SU-DHL-6 (cell line): ENCODE measurements around the gene GALNT12.

Experiments
- H2AFZ ChIP-seq: fragments of 200-600 bp; sonication (generic); 2 replicates; pipeline ENCODE4 v1.6.1; 2014; ENCODE audit warnings: low read depth, mild to moderate bottlenecking, moderate library complexity, mixed read lengths, antibody characterized with exemption, low read length; ENCODE audit not compliant: severe bottlenecking
- H3F3A ChIP-seq: fragments of 200-600 bp; shearing (Covaris generic); 2 replicates; pipeline ENCODE4 v1.6.0; 2016; ENCODE audit warnings: antibody characterized with exemption, mild to moderate bottlenecking; ENCODE audit not compliant: insufficient read depth
- H3K27ac ChIP-seq: fragments of 200-600 bp; sonication (generic); 2 replicates; pipeline ENCODE4 v1.5.1; 2016; ENCODE audit warnings: low read depth, mild to moderate bottlenecking, low read length, moderate library complexity, mixed read lengths
- H3K27me3 ChIP-seq: fragments of 200-600 bp; sonication (generic), shearing (Covaris generic); 2 replicates; pipeline ENCODE4 v1.6.0; 2014; ENCODE audit warnings: mild to moderate bottlenecking, low read length
- H3K36me3 ChIP-seq: fragments of 200-600 bp; sonication (generic); 2 replicates; pipeline ENCODE4 v1.6.1; 2014; ENCODE audit warnings: mild to moderate bottlenecking, low read length, mixed read lengths
- H3K4me2 ChIP-seq: fragments of 300-600, 200-600 bp; shearing (Covaris generic), sonication (generic); 2 replicates; pipeline ENCODE4 v1.6.0; 2014; ENCODE audit warnings: low read length, low read depth, mild to moderate bottlenecking; ENCODE audit not compliant: poor library complexity, severe bottlenecking
- H3K4me3 ChIP-seq: fragments of 200-600 bp; sonication (generic); 2 replicates; pipeline ENCODE4 v1.5.1; 2014; ENCODE audit warnings: antibody characterized with exemption, low read length, mild to moderate bottlenecking, mixed read lengths; ENCODE audit not compliant: insufficient read depth, poor library complexity, severe bottlenecking
- H3K79me2 ChIP-seq: fragments of 200-600 bp; sonication (generic); 2 replicates; pipeline ENCODE4 v1.6.1; 2014; ENCODE audit warnings: mild to moderate bottlenecking, low read length, moderate library complexity; ENCODE audit not compliant: insufficient read depth
- H3K9ac ChIP-seq: fragments of 200-600 bp; sonication (generic); 2 replicates; pipeline ENCODE4 v1.7.0; 2014; ENCODE audit warnings: mild to moderate bottlenecking, low read length
- H3K9me2 ChIP-seq: fragments of 200-600 bp; sonication (generic); replicated peaks from 2 replicates; pipeline ENCODE4 v1.6.1; 2014; ENCODE audit warnings: low read length; ENCODE audit not compliant: insufficient read depth
- H3K9me3 ChIP-seq: fragments of 200-600 bp; sonication (generic); 2 replicates; pipeline ENCODE4 v1.6.1; 2014; ENCODE audit warnings: low read length, mixed read lengths; ENCODE audit not compliant: insufficient read depth
- H4K20me1 ChIP-seq: fragments of 200-600 bp; sonication (generic); 2 replicates; pipeline ENCODE4 v1.6.1; 2014; ENCODE audit warnings: low read depth, mild to moderate bottlenecking, antibody characterized with exemption, low read length, moderate library complexity, mixed read lengths
- EZH2phosphoT487 ChIP-seq: fragments of 200-600 bp; sonication (generic), shearing (Covaris generic); conservative IDR thresholded peaks from 2 replicates; pipeline ENCODE4 v1.6.1; 2018; ENCODE audit warnings: mild to moderate bottlenecking, antibody characterized with exemption, low read length, moderate library complexity, mixed read lengths
- TF ChIP-seq, protein P1 (sequence below): fragments of 200-600 bp; sonication (generic); IDR thresholded peaks from one replicate; pipeline ENCODE4 v1.5.1; 2017; ENCODE audit warnings: antibody characterized with exemption, mild to moderate bottlenecking, low read length, moderate library complexity; ENCODE audit not compliant: insufficient read depth, poor library complexity, severe bottlenecking

GALNT12 gene

DNA sequence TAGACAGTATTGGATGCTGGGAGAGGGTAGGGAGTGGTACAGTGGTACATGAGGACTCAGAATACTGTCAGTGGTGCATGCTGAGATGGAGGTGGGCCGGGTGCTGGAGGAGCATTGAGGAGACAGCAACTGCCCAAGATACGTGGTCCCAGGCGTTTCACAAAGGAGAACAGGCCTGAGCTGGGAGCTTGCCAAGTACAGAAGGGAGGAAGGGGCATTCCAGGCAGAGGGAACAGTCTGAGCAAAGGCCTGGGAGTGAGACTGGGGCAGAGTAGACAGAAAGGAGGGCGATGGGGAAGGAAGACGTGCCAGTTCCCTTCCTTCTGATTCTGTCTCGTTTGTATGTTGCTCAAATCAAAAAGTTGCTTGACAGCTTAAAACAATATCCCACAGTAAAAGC is 15.2 kb downstream of the GALNT12 start:
- no peaks in the 10 kb centered on the region for H4K20me1 ChIP-seq
- no peaks in the 10 kb centered on the region for H3K27me3 ChIP-seq
- no peak overlapping the region for H3K9ac ChIP-seq
- TF ChIP-seq EZH2phosphoT487, result no peak
- TF ChIP-seq, protein P1, sequence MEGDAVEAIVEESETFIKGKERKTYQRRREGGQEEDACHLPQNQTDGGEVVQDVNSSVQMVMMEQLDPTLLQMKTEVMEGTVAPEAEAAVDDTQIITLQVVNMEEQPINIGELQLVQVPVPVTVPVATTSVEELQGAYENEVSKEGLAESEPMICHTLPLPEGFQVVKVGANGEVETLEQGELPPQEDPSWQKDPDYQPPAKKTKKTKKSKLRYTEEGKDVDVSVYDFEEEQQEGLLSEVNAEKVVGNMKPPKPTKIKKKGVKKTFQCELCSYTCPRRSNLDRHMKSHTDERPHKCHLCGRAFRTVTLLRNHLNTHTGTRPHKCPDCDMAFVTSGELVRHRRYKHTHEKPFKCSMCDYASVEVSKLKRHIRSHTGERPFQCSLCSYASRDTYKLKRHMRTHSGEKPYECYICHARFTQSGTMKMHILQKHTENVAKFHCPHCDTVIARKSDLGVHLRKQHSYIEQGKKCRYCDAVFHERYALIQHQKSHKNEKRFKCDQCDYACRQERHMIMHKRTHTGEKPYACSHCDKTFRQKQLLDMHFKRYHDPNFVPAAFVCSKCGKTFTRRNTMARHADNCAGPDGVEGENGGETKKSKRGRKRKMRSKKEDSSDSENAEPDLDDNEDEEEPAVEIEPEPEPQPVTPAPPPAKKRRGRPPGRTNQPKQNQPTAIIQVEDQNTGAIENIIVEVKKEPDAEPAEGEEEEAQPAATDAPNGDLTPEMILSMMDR, result no peak
- no peak overlapping the region for H3K4me3 ChIP-seq
- H3K9me2 ChIP-seq, result no peaks in the 10 kb centered on the region
- H3K27ac ChIP-seq, result no peak overlapping the region
- H3F3A ChIP-seq, result no peaks in the 10 kb centered on the region
- H3K9me3 ChIP-seq, result no peaks in the 10 kb centered on the region
- no peaks in the 10 kb centered on the region for H3K79me2 ChIP-seq
- no peak overlapping the region for H2AFZ ChIP-seq
- H3K4me2 ChIP-seq, result no peak overlapping the region
- H3K36me3 ChIP-seq, result no peaks in the 10 kb centered on the region

DNA sequence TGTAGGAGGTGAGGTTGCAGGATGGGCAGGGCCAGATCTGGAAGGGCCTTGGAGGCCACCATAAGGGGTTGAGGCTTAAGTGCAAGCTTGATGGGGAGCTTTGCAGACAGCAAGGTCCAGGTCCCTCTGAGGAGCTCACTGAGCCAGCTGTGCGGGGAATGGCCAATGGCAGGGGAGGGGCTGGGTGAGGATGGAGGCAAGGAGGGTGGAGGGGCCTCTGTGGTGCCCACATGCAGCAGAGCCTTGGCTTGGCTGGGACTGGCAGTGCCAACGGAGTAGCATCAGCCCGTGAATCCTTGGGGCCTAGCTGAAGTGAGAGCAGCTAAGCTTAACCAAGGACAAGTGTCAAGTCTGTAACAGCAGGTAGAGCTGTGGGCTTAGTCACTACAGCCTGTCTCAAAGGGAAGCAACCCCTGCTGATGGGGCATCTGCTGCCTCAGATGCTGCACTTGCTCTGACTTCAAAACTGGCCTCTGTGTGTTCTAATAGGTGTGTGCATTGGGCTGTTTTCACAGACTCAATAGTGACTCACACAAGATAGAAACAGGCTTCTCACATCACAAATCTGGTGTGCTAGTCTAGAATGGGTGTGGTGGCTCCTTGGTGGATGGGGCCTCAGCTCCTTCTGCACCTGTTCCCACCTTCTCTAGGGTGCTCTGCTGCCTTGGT is 16.3 kb downstream of the GALNT12 start:
- no peaks in the 10 kb centered on the region for H4K20me1 ChIP-seq
- H3K9me2 ChIP-seq, result no peaks in the 10 kb centered on the region
- H3K27ac ChIP-seq, result no peak overlapping the region
- H2AFZ ChIP-seq, result no peak overlapping the region
- no peak overlapping the region for H3K9ac ChIP-seq
- no peaks in the 10 kb centered on the region for H3K9me3 ChIP-seq
- H3K36me3 ChIP-seq, result no peaks in the 10 kb centered on the region
- H3K79me2 ChIP-seq, result no peaks in the 10 kb centered on the region
- TF ChIP-seq, protein P1, result no peak
- TF ChIP-seq EZH2phosphoT487, result no peak
- no peaks in the 10 kb centered on the region for H3F3A ChIP-seq
- H3K4me3 ChIP-seq, result no peak overlapping the region
- no peaks in the 10 kb centered on the region for H3K27me3 ChIP-seq
- H3K4me2 ChIP-seq, result no peak overlapping the region

DNA sequence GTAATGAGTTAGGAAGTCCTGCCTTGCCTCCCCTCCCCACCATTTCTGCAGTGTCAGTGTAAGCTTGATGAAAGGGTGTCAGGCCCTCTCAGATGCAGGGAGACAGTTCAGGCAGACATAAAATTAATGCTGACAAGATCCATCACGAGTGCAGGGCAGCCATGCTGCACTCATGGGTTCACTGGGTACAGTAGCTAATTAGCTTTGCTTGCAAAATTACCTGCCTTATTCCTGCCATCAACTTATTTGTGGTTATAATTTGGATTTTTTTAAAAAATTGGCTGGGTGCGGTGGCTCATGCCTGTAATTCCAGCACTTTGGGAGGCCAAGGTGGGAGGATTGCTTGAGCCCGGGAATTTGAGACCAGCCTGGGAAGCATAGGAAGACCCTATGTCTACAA is 17.9 kb downstream of the GALNT12 start:
- Histone ChIP-seq H3K9me3 (no peaks in the 10 kb centered on the region), H3K27me3 (no peaks in the 10 kb centered on the region), H2AFZ (no peak overlapping the region), H3F3A (no peaks in the 10 kb centered on the region), H3K36me3 (no peaks in the 10 kb centered on the region), H3K4me3 (no peak overlapping the region), H3K4me2 (no peak overlapping the region), H3K9ac (no peak overlapping the region), H3K9me2 (no peaks in the 10 kb centered on the region), H4K20me1 (no peaks in the 10 kb centered on the region), H3K27ac (no peak overlapping the region), H3K79me2 (no peaks in the 10 kb centered on the region)
- TF ChIP-seq, protein P1, result no peak
- TF ChIP-seq EZH2phosphoT487, result no peak
